Neural crest cell (in vitro differentiated cells): Measurements from ENCODE around the gene YEATS4. TPM values are rescaled to one million over a fixed set of nuclear protein-coding genes. Genes with fewer than 3 reads are reported as not detected.

Experiments used
- DNase-seq: peaks from one replicate; pipeline ENCODE4 v3.0.0; 2021; ENCODE audit warnings: low read depth, mixed read lengths, low spot score
- H3K27ac Mint-ChIP-seq: one replicate; pipeline ENCODE4 v1.8.0; 2021; ENCODE audit warnings: mild to moderate bottlenecking, mixed read lengths; ENCODE audit not compliant: unreplicated experiment
- H3K27me3 Mint-ChIP-seq: 2 replicates; pipeline ENCODE4 v1.8.0; 2021; ENCODE audit warnings: low read depth, mild to moderate bottlenecking, mixed read lengths
- H3K36me3 Mint-ChIP-seq: 2 replicates; pipeline ENCODE4 v1.8.0; 2021; ENCODE audit warnings: low read depth, mild to moderate bottlenecking, mixed read lengths
- H3K4me1 Mint-ChIP-seq: 2 replicates; pipeline ENCODE4 v1.8.0; 2021; ENCODE audit warnings: mixed read lengths
- H3K4me3 Mint-ChIP-seq: one replicate; pipeline ENCODE4 v1.8.0; 2021; ENCODE audit warnings: mild to moderate bottlenecking, mixed read lengths
- H3K9me3 Mint-ChIP-seq: 2 replicates; pipeline ENCODE4 v1.8.0; 2021; ENCODE audit warnings: mixed read lengths
- total RNA-seq: library from RNA; stranded (reverse); gene quantifications from 2 replicates; pipeline ENCODE4 v1.2.1, GENCODE V29; 2021
- TF ChIP-seq, protein P1 (sequence below): fragments of 200-600 bp; sonication (generic); conservative IDR thresholded peaks from 2 replicates; pipeline ENCODE4 v1.5.0; 2021; ENCODE audit warnings: antibody characterized with exemption, mild to moderate bottlenecking

Gene YEATS4
- total RNA-seq, 1 donor from 2014 or later, result 33.9 TPM

DNA sequence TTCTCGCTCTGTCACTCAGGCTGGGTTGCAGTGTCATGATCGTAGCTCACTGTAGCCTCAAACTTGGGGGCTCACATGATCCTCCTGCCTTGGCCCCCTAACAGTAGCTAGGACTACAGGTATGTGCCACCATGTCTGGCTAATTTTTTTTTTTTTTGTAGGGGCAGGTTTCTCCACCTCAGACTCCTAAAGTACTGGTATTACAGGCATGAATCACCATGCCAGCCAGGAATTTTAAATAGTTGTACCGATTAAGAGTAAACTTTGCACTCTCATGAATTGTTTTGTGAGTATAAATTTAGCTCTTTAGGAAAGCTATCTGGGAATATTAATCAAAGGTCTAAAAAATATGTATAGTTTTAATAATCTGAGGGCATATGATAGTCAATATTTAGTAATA is 25.5 kb downstream of the YEATS4 start:
- no peak for DNase-seq
- no peak overlapping the region for H3K4me3 Mint-ChIP-seq
- TF ChIP-seq, protein P1, sequence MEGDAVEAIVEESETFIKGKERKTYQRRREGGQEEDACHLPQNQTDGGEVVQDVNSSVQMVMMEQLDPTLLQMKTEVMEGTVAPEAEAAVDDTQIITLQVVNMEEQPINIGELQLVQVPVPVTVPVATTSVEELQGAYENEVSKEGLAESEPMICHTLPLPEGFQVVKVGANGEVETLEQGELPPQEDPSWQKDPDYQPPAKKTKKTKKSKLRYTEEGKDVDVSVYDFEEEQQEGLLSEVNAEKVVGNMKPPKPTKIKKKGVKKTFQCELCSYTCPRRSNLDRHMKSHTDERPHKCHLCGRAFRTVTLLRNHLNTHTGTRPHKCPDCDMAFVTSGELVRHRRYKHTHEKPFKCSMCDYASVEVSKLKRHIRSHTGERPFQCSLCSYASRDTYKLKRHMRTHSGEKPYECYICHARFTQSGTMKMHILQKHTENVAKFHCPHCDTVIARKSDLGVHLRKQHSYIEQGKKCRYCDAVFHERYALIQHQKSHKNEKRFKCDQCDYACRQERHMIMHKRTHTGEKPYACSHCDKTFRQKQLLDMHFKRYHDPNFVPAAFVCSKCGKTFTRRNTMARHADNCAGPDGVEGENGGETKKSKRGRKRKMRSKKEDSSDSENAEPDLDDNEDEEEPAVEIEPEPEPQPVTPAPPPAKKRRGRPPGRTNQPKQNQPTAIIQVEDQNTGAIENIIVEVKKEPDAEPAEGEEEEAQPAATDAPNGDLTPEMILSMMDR, result no peak
- no peak overlapping the region for H3K27ac Mint-ChIP-seq
- H3K27me3 Mint-ChIP-seq, result no peaks in the 10 kb centered on the region
- peaks cover 18% of the 10 kb centered on the region for H3K36me3 Mint-ChIP-seq
- peaks cover 11% of the 10 kb centered on the region for H3K4me1 Mint-ChIP-seq
- no peaks in the 10 kb centered on the region for H3K9me3 Mint-ChIP-seq

- peaks cover 11% of the 10 kb centered on the region for H3K36me3 Mint-ChIP-seq
- H3K27ac Mint-ChIP-seq, result no peak overlapping the region
- H3K9me3 Mint-ChIP-seq, result no peaks in the 10 kb centered on the region
- DNase-seq, result no peak
- H3K4me1 Mint-ChIP-seq, result peaks cover 11% of the 10 kb centered on the region
- TF ChIP-seq, protein P1, result no peak
- H3K27me3 Mint-ChIP-seq, result no peaks in the 10 kb centered on the region
- H3K4me3 Mint-ChIP-seq, result no peak overlapping the region
Observed at GRCh38 chr12:69386921-69387320, 27.4 kb downstream of the YEATS4 start.

DNA sequence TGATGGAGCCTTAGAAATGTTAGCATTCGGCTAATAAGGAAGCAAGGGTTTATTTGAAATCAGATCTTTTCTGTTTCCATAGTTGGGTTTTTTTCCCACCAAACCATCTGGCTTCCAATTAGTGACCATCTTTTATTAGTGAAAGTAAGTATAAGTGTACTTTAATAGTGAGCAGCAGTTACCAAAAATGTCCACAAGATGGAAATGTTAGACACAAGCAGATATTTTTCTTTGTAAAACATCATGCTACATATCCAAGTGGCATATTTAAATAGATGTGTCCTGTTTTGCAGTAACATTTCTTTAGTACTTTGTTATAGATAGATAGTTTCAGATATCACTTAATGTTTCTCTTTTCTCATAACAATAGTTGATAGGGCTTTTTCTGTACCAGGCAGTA is 28.8 kb downstream of the YEATS4 start:
- Mint-ChIP-seq H3K27me3 (no peaks in the 10 kb centered on the region), H3K9me3 (no peaks in the 10 kb centered on the region), H3K27ac (no peak overlapping the region), H3K4me3 (no peak overlapping the region), H3K4me1 (peaks cover 4% of the 10 kb centered on the region), H3K36me3 (peaks cover 6% of the 10 kb centered on the region)
- TF ChIP-seq, protein P1, result peak; percentile 70
- DNase-seq, result no peak

GRCh38 chr12:69389831-69390230 is 30.3 kb downstream of the YEATS4 start:
- H3K36me3 Mint-ChIP-seq, result peaks cover 6% of the 10 kb centered on the region
- TF ChIP-seq, protein P1, result no peak
- H3K9me3 Mint-ChIP-seq, result no peaks in the 10 kb centered on the region
- H3K27ac Mint-ChIP-seq, result no peak overlapping the region
- no peak for DNase-seq
- H3K4me1 Mint-ChIP-seq, result no peaks in the 10 kb centered on the region
- H3K4me3 Mint-ChIP-seq, result no peak overlapping the region
- no peaks in the 10 kb centered on the region for H3K27me3 Mint-ChIP-seq

DNA sequence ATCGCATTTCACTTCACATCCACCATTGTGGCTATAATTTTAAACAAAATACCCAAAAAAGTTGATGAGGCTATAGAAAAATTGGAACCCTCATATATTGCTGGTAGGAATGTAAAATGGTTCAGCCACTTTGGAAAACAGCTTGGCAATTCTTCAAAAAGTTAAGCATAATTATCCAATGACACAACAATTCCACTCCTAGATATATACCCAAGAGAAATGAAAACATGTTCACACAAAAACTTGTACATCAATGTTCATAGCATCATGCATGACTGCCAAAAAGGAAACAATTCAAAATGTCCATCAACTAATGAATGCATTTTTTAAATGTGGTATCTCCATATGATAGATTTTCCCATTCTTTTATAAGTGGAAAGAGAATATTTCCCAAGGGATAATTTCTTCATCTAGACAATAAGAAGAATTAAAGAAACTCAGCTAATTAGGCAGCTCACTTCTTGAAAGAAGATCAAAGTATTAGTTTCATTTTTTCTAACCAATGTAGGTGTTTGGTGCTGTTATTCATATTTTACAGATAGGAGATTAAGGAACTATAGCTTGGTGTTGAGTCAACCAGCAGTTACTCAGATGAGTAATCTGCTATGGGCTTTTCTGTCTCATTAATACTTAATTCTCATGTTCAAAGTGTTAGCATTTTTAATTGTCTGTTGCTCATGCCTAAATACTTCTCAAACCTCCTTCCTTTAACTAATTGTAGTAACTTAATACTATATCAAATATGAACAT is 32.8 kb downstream of the YEATS4 start:
- Mint-ChIP-seq H3K27me3 (no peaks in the 10 kb centered on the region), H3K9me3 (peaks cover 3% of the 10 kb centered on the region)

More for the DNA sequence above, 32.8 kb downstream of the YEATS4 start:
- H3K27ac Mint-ChIP-seq, result no peak overlapping the region
- no peaks in the 10 kb centered on the region for H3K4me1 Mint-ChIP-seq
- TF ChIP-seq, protein P1, result no peak
- H3K4me3 Mint-ChIP-seq, result no peak overlapping the region
- DNase-seq, result no peak
- H3K36me3 Mint-ChIP-seq, result peaks cover 18% of the 10 kb centered on the region
